HG03442 (cell line): ENCODE results near the gene R3HDM2.

Source experiments
- ATAC-seq: cut with Tn5 transposase; IDR thresholded peaks from one replicate; pipeline ENCODE4 v1.9.1; 2021; ENCODE audit warnings: mild to moderate bottlenecking, moderate library complexity; ENCODE audit not compliant: unreplicated experiment

Gene R3HDM2

DNA sequence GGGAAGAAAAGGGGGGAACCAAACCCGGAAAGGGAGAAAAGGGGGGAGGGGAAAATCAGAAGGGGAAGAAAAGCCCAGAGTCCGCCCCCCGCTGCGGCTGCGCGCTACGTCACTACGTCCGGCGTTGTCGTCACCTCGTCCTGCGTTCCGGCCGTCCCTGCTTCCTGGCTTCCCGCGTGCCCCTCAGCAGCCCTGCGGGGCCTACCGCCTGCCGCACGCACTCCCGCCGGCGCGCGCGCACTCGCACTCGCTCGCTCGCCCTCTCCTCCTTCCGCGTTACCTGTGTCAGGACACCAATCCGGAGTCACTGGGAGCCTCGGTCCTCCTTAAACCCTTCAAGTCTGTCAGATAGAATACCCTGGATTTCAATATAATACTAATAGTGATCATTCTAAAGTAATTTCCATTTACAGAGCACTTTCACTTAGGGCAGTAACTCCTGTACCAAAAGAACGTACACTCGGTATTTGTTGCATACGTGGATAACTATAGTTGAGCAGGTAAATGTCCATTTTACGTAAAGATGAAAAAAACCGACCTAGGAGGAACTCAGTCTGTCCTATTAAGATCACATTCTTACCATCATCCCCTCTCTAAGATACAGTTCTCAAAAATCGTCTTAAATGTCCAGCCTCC lies at the start of gene R3HDM2:
Gene R3HDM2, minus strand, starts transcription at position 113 of the 636 bp plus-strand sequence. CDS start 120,615 bp downstream, outside the sequence.
- ATAC-seq: peak; percentile 89

DNA sequence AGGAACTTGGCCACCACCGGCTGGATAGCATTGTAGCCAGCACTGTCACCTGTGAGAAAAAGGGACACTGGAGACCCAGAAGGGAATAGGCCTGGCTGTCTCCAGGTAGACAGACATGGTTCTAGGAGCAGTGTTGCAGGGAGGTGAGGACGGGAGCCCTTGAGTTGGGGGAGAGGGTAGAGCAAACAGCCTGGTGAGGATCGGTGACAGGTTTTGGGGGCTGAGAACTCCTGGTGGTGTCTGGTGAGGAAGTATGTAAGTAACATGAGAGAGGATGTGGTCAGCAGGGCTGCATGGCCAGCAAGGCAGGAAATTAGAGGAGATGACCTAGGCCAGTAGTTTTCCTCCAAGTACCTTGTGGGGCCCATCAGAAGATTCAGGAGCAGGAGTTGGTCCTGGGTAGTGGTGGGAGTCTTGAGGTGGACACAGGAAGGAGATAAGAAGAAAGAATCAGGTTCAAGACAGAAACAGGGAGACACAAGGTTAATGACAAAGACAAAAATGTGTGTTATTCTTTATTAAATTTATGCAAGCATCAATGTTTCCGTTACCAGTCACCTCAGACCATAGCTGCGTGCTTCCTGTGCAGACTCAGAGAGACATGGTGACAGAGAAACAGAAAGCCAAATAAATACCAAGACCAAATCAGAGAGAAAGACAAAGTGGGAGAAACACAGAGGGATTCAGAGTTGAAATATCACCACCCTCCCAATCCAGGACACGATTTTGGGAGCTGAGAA lies 48.7 kb upstream of the R3HDM2 start, which contains the start of gene ARHGAP9:
Gene ARHGAP9, minus strand, starts transcription at position 491 of the 740 bp plus-strand sequence. Its CDS starts 460 bp downstream, at position 31.
- peak; percentile 26 for ATAC-seq

DNA sequence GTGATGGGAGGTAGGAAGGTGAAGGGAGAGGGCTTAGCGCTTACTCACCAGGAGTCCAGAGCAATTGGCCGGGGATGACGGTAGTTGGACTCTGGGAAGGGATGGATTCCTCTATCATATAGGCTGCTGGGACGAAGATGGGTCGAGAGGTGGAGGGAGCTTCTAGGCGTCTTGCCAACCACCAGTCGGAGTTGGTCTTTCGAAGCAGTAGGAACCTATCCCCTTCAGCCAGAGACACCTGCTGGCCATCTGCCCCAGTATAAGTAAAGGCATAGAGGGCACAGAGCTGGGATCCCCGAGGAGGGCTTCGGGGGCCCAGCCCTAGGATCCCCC lies 48.2 kb upstream of the R3HDM2 start:
- ATAC-seq: no peak

DNA sequence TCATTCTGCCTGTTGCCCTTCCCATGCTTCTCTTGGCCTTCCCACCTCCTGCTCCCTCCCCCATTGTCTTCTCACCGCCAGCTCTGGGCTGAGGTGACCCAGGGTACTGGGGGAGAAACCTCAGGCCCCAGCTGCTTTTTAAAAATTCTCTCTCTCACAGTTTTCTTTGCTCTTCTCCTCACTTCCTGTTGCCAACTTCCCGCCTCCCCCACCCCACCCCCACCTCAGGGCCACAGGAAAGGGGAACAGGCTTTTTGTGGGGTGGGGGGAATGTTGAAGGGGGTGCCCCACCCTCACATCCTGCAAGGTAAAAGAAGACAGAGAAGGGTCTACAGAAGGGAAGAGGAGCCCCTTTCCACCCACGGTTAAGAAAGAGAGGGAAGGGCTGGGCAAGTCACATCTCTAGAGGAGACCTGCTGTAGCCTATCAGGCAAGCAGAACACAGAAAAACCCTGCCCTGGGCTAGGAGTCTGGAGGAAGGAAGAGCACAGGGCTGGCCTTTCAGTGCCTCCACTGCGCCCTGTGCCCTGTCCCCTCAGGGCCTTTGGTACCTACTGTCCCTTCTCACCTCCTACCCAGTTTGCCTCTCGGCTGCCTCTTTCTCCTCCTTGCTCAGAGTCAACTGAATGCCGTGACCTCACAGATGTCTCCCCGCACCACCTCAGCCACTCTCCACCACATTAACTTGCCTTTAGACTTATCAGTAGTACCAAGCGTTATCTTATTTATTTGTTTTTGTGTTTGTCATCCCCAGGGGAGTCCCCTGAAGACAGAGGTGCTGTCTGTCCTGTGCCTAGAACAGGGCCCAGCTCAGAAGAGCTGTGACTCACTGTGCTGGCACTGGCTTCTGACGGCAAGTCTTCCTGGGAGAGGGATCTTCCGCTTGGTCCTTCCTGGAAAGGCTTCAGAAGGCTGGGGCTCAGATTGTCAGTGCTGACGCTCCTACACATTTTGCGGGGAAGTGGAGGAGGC lies 47.2 kb upstream of the R3HDM2 start:
- peak; percentile 33 for ATAC-seq

DNA sequence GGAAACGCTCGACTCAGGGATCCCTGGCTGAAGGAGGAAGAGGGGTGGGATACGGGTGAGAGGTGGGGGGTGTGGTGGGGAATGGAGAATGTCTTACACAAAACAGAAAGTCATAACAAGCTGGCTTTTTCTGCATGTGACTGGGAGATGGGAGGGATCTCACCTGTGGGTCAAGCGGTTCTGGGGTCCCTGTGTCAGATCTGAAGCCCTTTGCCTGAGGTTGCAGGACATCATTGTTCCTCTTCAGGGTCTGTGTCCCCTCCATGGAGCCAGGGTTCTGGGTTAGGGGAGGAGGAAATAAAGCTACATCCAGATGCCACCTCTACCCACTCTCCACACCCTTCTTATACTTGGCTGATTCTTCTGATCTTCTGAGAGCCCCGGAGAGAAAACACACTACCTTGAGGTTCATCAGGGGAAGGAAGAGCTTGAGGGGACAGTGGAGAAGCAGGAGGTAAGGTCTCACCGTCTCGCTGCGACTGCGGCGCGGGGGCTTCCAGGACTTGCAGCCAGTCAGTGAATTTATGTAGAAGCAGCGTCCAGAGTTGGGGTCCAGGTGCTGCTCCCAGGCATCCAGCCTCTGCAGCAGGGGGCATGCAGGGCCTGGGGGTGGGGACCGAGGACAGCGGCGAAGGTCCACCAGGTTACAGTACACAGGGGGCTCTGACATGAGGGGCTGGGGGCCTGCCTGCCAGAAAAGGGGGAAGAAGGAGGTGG lies 46.3 kb upstream of the R3HDM2 start:
- ATAC-seq: no peak

DNA sequence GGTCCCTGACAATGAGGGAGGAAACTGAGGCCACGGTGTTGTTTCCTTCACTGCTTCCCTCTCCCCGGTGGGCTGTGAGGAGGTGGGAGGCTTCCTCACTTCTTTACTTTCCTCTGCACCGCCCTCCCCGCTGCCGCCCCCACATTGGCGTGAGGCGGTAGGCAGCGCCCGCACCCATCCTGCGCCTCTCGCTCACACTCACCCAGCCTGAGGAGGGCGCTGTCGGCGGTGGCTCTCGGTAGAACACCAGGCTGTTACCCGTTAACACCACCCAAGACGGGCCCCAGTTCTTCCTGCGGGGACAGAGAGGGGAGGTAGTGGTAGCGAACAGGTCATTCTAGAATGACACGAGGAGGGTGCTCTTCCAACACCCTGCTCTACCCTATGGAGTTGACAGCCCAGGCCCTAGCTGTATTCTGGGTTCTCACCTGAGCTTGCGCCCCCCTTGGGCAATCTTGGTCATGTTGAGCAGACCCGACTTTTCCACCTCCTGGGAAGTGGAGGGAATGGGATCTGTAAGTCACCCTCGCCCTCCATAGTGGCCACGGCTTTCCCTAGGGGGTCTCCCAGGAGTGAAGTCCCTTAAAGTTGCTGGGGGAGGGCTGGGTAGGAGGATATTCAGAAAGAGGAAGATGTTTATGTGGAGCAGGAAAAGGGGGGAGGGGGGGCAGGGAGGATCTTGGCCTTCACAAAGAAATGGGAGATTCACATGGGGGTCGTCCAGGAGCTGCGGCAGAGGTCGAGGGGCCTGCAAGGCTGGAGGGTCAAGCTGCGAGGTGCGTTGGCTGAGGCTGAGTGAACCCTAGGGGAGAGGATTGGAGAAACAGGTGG lies 45.5 kb upstream of the R3HDM2 start:
- ATAC-seq: peak; percentile 44

DNA sequence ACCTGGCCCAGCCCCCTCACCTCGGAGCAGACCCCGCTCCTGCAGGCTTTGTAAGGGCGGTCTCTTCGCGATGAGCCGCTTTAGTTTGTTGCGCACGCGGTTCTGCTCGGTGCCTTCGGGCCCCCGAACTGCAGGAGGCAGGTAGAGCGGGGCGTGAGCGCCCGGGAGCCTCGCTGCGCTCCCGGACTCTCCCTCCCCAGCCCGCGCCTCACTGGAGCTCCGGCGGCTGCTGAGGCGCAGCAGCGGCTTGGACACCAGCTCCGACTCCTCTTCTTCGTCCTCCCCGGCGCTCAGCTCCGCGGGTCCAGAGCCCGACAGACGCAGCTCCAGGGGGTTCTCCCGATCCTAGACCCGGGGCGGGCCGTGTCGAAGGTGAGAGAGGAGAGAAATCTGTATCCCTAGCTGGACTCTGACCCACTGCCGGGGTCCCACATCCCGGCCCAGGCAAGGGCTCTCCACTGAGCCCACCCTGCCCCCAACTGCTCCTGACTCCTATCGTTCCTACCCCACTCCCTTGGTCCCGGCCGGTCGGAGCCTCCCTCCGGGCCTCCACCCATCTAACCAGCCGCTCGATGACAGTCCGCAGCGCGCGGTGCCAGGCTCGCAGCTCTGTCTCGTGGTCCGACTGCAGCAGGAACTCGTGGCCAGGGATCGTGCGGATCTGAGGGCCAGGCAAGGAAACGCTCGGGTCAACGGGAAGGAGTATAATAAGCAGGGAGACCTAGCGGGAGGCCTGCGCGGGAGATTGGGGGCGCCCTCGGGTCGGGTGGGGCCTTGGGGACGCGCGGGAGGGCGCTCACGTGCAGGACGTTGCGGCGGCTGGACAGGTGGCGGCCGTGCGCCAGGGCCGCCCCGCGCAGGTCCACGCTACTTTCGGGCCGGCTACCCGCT lies 44.7 kb upstream of the R3HDM2 start:
- ATAC-seq: peak; percentile 9

DNA sequence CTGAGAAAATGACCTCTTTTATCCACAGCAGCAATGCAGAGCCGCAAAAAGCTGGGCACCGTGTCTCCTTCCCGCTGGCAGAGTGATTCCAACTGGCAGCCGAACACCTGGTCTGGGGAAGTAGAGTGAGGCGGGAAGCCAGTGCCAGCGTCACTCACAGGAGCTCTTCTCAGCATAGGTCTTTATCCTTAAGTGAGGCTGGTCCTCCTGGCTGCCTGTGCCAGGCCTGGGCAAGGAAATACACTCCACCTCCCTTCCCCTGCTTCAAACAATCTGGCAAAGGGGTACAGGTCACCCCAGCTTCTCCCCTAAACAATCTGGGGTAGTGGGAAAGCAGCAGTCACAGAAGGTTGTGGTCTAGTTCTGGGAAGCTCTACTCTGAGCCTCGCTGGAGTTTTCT lies 44.0 kb upstream of the R3HDM2 start:
- no peak for ATAC-seq

DNA sequence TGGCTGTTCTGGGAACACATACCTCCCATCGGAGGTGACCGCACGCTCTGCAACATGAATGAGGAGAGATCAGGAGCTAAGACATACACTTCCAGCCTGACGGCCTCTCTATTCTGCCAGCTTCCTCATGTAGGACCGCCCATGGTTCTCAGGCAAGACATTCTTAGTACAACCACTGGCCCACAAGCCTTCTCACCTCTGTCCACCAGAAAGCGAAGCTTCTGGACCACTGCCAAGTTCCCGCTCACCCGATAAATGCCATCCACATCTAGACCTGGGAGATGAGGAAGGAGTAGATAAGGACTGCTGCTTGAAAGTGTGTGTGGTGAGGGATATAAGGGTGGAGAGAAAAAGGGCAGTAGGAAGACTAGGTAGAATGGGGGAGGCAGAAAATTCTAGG lies 43.6 kb upstream of the R3HDM2 start:
- no peak for ATAC-seq

DNA sequence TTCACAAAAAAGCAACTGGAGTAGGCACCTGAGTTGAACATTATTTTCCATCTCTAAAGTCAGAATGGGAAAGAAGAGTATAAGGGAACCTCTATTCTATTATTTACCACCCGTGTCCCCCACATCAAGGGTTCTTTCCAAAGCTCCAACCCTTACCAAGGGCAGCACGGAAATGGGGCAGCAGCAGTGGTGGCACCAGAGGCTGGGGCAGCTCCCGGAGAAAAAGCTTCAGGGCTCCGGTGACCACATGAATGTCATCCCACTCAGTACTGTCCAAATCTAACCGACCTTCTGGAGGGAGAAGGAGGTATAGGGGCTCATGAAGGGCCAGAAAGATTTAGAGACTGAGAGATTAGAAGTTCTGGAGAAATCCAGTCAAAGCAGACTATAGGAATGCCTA lies 43.0 kb upstream of the R3HDM2 start:
- no peak for ATAC-seq

DNA sequence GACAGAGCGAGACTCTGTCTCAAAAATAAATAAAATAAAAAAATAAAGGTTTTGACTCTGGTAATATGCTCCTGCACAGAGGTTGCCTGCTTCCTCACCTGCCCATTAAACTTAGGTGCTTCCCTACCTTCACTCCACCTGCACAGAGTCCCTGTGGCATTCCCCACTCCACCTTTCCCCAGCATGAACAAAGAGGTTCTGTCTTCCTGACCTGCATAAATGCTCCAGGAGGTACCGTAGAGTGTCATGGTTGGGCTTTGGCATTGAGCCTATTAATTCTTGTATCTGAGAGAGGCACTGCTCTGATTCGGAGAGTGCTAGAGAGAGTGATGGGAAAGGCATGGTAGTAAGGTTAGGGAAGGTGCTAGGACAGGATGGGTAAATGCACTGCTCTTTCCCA lies 42.5 kb upstream of the R3HDM2 start:
- no peak for ATAC-seq

DNA sequence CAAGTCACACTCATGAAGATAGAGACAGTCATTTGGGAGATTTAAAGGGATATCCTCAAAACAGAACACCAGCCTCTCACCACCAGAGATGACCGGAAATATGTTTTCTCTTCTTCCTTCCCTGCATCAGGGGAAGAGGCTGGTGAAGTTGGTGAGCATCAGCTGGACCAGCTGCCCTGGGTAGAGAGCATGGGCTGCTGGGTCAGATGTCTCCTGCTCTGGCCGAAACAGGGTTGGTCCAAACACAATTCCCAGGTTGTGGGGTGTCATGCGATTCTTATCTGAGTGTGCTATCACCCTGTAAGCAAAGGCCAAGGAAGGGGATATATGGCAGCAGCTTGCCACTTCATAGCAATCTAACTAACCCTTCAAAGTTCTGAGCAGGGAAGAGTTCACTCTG lies 41.5 kb upstream of the R3HDM2 start:
- no peak for ATAC-seq

DNA sequence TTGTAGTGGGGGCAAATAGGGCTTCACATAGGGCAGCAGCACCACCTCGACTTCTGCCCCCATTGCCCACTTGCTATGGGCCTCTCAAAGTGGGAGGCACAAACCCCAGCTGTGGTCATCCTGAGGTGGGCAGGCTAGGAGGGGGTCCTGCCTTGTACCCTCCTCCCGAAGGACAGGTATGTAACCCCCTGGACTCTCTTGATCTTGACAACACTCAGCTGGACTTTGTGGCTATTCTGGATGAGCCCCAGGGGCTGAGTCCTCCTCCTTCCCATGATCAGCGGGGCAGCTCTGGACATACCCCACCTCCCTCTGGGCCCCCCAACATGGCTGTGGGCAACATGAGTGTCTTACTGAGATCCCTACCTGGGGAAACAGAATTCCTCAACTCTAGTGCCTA lies 40.8 kb upstream of the R3HDM2 start:
- ATAC-seq: no peak

DNA sequence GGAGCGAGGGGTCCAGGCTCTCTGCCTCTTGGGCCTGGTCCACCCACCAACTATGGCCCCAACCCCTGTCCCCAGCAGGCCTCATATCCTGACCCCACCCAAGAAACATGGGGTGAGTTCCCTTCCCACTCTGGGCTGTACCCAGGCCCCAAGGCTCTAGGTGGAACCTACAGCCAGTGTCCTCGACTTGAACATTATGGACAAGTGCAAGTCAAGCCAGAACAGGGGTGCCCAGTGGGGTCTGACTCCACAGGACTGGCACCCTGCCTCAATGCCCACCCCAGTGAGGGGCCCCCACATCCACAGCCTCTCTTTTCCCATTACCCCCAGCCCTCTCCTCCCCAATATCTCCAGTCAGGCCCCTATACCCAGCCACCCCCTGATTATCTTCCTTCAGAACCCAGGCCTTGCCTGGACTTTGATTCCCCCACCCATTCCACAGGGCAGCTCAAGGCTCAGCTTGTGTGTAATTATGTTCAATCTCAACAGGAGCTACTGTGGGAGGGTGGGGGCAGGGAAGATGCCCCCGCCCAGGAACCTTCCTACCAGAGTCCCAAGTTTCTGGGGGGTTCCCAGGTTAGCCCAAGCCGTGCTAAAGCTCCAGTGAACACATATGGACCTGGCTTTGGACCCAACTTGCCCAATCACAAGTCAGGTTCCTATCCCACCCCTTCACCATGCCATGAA lies 40.3 kb upstream of the R3HDM2 start:
- no peak for ATAC-seq

DNA sequence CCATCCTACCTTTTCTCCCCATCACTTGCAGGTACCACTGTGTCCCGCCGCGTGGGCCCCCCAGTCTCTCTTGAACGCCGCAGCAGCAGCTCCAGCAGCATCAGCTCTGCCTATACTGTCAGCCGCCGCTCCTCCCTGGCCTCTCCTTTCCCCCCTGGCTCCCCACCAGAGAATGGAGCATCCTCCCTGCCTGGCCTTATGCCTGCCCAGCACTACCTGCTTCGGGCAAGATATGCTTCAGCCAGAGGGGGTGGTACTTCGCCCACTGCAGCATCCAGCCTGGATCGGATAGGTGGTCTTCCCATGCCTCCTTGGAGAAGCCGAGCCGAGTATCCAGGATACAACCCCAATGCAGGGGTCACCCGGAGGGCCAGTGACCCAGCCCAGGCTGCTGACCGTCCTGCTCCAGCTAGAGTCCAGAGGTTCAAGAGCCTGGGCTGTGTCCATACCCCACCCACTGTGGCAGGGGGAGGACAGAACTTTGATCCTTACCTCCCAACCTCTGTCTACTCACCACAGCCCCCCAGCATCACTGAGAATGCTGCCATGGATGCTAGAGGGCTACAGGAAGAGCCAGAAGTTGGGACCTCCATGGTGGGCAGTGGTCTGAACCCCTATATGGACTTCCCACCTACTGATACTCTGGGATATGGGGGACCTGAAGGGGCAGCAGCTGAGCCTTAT lies 39.6 kb upstream of the R3HDM2 start:
- ATAC-seq: no peak

DNA sequence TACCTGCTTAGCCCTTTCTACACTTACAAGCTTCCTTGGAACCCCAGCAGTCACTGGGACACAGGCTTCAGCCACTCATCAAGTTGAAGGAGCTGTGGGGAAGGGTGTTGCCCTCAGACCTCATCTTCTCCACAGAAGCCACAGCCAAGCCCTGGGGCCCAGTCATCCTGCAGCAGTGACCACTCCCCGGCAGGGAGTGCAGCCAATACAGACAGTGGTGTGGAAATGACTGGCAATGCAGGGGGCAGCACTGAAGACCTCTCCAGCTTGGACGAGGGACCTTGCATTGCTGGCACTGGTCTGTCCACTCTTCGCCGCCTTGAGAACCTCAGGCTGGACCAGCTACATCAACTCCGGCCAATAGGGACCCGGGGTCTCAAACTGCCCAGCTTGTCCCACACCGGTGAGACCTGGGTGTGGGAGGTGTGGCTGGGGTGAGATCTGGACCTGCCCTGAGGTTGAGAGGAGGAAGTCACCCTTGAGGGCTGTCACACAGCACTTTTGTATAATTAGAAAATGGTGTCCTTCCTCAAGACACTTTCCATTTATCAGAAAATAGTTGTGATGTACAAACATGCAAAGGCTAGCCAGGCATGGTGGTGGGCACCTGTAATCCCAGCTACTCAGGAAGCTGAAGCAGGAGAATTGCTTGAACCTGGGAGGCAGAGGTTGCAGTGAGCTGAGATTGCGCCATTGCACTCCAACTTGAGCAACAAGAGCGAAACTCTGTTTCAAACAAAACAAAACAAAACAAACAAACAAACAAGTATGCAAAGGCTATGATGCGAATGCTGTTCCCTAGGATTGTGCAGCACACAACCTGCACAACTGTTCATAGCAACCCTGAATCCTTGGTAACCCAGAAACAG lies 38.7 kb upstream of the R3HDM2 start:
- ATAC-seq: no peak

DNA sequence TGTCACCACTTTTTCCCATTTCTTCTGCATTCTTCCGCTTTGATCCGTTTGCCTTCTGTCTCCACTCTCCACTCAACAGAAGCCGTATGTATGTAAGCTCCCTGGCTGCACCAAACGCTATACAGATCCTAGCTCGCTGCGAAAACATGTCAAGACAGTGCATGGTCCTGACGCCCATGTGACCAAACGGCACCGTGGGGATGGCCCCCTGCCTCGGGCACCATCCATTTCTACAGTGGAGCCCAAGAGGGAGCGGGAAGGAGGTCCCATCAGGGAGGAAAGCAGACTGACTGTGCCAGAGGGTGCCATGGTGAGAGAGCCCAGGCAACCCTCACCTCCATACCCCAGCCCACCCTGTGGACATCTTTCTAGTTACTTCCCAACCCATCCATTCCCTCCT lies 37.1 kb upstream of the R3HDM2 start:
- ATAC-seq: no peak
